ENCODE results near the gene C17orf50. TPM values are rescaled to one million over a fixed set of nuclear protein-coding genes. Genes with fewer than 3 reads are reported as not detected.

The C17orf50 gene
- total RNA-seq, 1 experiment from 2014 or later: not detected

DNA sequence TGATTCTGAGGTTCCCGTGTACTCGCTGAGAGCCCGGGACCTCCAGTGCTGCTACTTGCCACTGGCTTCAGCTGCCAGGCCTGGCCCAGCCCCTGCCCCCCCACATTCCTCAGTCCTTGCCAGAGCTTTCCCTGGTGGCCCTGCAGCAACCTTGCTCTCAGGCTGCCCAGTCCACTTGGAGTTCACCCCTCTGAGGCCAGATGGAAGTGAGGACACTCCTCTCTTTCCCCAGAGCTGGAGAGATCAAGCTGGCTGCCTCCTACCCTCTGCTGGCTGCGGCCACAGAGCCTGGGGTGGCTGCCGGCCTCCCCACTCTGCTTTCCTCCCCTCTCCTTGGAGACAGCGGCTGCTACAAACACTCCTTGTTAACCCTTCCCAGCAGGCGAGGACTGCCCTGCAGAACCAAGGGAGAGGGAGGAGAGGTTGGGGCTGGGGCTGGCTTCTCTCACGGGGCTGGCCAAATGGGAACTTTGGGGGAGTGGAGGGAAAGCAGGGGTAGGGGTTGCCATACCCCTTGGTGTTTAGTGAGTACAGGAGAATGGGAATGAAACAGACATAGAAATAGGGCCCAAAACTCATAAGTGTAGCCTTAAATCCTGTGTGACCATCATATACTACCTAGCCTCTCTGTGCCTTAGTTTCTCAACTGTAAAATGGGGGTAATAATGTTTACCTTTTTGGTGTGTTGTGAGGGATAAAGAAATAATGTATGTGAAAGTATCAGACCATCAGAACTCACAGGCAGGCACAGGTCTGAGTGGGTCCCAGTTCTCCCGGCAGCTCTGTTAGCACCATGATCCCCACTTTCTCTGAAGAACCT is 7.5 kb upstream of the C17orf50 start, which contains the start of gene GAS2L2:
TSS of gene GAS2L2 (minus strand) at position 295 of the 820 bp plus-strand sequence. CDS start 389 bp downstream, outside the sequence.
- no peak for DNase-seq (ENCODE audit: low read depth)

DNA sequence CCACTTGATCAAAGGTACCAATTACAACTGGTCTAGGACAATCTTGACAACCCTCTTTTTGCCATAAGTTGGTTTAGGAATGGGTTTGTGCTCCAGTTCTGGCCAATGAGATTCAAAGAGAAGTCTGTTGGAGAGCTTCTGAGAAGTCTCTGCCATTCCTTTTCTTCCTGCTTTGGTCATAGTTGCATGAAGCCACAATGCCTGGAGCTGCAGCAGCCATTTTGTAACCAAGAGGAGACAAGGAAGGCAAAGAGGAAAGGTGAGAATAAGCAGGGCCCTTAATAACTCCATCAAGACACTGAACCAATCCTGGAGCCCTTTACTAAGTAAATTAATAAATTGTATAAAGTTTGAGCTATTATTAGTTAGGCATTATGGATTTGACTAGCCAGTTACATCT is 3.4 kb upstream of the C17orf50 start:
- DNase-seq (ENCODE audit: low read depth): no peak

DNA sequence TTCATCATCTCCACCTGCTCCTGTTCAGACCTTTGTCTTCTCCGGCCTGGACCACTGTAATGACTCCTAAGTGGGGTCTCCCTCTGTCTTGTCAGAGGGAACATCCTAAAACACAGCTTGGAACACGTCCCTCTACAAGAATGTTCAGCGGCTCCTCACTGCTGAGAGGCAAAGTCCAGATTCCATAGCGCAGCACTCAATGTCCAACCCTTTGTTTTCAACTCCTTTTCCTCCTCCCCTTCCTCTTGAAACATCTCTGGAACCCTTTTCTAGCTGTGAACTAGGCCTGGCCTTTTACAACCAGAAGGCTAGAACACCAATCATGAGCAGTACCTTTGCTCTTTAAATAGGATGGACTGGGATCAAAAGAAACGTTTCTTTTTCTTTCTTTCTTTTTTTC is 914 bp downstream of the C17orf50 start:
- DNase-seq (ENCODE audit: low read depth): no peak

DNA sequence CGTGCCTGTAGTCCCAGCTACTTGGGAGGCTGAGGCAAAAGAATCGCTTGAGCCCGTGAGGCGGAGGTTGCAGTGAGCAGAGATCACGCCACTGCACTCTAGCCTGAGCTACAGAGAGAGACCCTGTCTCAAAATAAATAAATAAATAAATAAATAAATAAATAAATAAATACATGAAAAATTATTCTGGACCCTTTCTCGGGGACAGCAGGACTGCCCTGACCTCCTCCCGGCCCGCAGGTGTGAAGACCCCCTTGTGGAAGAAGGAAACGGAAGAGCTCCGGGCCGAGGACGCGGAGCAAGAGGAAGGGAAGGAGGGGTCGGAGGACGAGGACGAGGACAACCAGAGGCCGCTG is 3.1 kb downstream of the C17orf50 start:
- DNase-seq (ENCODE audit: low read depth): no peak

DNA sequence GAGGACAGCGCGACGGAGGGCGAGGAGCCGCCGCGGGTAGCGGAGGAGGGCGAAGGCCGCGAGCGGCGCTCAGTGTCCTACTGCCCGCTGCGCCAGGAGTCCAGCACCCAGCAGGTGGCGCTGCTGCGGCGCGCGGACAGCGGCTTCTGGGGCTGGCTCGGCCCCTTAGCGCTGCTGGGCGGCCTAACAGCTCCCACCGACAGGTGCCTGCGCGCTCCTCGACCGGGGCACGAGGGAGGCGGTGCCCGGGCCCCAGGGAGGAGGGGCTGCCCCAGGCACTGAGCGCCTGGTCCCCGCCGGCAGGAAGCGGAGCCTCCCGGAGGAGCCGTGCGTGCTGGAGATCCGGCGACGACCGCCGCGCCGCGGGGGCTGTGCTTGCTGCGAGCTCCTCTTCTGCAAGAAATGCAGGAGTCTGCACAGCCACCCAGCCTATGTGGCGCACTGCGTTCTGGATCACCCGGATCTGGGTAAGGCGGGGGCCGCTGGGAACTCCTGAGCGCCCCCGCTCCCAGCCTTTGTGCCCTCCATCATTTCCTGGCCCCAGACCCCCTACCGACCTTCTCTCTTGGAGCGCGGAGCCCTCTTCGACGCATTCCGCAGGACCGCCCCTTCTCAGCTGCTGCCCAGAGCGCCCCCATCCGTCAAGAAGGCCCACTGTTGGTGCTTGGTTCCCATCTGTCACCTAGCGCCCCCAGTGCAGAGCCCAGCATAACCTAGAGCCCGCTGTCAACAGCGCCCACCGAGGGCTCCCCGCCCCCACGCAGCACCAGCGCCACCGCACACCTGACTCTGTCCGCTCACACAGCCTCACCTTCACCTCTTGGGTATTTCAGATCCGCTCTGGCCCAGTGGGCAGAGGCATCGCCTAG is 3.7 kb downstream of the C17orf50 start:
- peak; percentile 79 for DNase-seq (ENCODE audit: low read depth)

DNA sequence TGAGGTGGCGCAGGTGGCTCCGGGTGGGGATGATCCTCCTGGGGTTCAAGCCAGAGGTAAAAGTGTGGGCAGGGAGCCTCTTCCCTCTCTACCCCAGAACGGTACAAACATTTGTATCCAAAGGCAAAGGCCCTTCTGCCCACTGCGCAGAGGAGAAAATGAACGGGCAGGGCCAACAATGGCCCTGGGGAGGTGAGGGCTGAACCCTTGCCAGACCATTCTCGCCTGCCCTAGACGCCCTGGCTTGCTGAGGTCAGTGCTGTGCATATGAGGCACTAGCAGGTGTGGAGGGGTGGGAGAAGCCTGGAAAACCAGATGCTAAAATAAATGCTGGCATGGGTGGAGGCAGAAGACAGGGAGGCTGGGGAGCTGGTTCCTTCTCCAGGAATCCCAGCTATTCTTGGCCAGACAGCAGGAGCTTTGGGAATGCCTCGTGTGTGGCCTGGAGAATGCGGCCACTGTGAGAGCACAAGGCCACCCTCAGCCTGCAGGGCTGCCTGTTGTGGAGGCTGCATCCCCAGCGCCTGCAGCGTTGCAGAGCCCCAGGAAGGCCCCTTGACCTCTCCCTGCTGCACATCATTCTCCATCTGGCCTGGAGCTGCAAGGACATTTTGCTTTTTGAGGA is 4.5 kb downstream of the C17orf50 start:
- no peak for DNase-seq (ENCODE audit: low read depth)

DNA sequence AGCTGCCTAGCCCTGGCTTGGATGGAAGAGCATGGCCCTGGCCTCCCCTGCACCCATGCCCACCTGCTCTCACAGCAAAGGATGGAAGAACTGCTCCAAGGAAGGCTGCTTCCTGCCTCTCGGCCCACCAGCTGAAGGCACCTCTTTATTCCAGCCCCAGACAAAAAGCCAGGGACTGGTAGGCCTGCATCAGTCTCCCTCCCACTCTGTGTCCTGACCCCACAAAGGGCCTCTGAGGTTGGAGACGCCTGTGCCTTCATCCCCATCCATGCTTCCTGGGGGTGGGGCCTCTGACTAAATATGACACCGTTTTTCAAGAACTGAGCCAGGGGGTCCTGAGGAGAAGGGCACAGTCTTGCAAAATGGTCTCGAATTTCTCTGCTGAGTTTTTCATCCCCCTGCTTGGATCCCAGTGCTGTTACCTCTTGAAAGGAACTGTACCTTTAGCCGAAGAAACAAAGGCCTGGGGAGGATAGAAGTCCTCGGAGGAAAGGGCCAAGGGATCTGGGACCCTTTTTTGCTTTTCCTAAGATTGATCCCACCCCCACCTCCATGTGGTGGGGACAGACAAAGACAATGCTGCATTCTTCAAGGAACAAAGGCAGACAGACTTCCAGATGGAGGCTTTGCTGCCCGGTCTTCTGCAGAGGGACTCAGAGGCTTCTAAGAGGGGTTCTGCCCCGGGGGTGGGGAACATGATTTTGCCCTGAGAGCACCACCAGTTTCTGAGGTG is 5.2 kb downstream of the C17orf50 start:
- DNase-seq (ENCODE audit: low read depth): no peak

DNA sequence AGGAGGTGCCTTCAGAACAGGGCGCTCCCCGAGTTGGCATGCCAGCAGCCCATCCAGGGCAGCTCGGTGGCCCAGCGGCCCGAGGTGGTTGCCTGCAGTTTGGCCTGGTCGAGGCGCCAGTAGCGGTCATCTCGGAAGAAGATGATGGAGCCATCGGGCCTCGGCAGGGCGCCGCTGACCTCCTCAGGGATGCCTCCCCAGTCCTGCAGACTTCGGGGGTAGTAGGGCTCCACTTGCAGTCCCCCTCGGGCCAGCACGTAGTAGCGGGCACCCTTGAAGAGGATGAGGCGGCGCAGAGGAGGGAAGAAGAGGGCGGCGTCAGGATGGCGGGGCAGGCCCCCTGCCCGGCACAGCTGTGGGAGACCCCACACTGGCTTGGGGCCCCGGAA is 5.8 kb downstream of the C17orf50 start:
- DNase-seq (ENCODE audit: low read depth): no peak

DNA sequence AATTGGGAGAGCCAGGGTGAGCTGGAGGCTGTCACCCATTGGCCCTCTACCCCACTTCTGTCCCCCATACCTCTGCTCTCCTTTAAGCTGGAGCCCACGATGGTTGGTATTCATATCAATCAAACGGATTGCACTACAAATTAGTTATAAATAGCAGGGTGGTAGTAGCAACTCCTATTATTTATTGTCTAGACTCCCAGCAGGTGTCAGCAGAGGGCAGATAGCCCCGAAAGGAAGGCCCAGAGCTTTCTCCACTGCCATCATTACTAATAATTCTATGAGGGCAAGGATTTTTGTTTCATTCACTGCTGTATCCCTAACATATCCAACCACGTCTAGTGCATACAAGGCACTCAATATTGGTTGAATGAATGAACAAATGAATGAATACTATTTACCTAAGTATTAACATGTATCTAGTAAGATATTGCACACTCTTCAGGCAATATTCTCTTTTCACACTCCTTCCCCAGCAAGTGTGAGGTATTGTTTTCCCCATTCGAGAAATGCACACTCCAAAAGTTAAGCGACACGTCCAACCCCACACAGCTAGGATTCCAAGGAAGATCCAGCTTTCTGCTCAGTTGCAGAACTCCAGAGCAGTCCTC is 6.3 kb downstream of the C17orf50 start:
- DNase-seq (ENCODE audit: low read depth): peak; percentile 54

DNA sequence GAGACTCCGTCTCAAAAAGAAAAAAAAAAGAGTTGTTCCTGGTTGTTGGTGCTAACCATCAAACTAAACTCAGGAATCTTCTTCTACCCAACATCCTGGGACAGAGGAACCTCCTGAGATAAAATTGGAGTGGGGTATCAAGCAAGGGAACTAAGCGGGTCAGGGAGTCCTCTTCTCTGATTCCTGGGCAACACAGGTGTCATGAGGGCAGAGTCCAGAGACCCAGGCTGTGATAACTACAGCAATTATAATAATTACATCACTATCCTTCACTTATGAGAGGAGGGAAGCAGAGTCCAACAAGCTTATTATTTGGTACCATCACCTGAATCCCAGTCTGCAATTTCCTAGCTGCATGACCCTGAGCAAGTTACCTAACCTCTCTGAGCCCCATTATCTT is 8.1 kb downstream of the C17orf50 start:
- no peak for DNase-seq (ENCODE audit: low read depth)

DNA sequence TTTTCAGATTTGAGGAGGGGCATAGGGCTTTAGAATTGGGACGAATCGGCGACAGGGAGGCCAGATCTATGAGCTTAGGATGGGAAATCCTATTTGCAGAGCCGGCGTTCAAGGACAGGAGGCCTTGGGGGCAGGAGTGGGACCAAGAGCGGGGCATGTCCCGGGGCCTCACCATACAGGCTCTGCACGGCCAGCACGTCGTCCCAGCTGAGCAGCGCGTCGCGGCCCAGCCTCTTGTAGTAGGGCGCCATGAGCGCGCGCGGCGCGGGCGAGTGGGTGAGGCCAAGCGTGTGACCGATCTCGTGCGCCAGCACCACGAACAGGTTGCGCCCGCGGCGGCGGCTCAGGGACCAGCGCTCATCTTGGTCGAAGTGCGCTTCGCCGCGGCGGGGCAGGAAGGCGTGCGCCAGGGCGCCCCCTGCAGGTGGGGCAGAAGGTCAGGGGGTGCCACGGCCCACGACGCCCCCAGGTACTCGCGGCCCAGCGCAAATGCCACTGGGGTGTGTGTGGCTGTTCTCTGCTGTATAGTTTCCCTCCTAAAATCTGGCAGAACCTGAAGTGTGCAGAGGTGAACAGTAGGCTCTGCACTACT is 9.3 kb downstream of the C17orf50 start:
- no peak for DNase-seq (ENCODE audit: low read depth)

DNA sequence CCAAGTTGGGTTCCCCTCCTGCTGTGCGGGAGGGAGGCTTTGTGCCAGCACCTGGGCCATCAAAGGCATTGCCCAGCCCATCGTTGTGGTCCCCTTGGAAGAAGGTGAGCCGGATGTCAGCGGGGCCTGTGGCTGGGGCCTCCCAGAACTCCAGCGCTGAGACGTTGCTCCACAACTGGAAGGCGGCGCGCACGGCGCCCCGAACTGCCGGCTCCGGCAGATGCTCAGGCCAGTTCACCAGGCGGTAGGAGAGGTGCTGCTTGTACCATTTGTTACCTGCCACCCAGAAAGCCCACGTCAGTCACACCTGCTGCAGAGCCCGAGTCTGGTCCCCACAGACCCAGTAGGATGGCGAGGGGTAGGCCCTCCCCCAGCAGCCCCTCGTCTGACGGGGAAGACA is 12.4 kb downstream of the C17orf50 start:
- no peak for DNase-seq (ENCODE audit: low read depth)

DNA sequence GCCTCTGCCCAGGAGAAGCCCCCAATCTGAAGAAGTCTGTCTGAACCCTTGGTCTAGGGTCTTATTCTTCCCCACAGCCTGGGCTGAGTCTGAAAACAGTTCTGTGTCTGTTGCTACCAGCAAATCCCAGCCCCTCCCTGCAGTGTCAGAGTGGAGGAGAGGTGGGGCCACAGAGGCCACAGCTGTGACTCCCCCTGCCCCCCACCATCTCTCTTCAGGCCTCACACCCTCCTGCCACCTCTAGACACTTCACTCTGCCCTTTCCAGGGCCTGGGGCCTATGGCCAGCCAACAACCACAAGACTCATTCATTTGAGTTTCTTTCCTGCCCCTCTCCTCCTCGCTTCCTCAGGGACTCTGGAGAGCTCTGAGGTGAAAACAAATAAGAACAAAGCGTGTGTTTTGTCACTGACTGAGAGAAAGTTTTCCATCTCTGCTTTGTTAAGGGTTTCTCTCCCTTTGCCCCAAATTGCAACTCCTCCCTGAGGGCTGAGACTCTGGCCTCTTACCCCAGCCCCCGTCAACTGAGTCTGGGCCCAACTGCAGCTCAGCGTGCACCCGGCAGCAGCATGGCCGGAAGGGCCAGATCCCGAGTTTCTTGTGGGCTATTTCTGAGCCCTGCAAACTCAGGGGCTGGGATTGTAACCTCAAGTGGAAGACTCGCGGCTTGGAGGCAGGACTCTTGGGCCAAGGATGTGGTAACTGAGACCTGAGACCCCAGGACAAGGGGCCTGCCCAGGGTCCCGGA is 13.2 kb downstream of the C17orf50 start:
- no peak for DNase-seq (ENCODE audit: low read depth)

DNA sequence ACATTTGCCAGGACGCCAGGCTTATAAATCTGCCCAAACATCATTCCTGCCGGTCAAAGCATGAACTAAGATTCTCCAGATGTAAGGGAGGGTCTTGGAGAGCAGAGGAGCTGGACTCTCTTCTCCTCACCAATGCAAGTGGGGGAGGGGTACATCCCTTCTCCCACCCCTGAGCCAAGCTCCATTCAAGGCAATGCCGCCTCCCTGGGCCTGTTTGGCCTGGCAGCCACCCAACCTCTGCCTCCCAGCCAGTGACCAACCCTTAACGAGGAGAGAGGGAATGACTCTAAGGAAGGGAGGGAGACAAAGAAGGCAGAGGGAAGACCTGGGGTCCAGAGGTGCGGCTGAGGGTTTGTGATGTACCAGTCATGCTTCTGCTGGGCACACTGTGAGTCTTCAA is 13.8 kb downstream of the C17orf50 start:
- DNase-seq (ENCODE audit: low read depth): peak; percentile 66

DNA sequence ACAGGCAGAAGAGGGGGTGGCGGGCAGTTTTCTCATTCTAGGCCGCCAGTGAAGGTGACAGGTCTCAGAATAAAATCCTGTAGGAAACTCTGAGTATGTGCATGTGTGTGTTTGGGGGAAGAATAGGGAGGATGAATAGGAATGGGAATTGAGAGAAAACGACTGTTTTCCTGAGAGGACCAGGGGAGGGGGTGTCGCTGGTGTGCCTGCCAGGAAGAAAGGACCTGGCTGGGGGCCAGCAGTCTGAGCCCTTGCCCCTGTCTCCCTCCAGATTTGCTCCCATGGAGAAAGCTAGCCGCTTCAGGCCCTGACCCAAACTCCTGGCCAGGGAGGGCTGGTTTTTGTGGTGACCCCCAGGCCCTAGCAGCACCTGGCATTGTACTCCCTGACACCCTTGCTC is 14.4 kb downstream of the C17orf50 start:
- DNase-seq (ENCODE audit: low read depth): no peak

DNA sequence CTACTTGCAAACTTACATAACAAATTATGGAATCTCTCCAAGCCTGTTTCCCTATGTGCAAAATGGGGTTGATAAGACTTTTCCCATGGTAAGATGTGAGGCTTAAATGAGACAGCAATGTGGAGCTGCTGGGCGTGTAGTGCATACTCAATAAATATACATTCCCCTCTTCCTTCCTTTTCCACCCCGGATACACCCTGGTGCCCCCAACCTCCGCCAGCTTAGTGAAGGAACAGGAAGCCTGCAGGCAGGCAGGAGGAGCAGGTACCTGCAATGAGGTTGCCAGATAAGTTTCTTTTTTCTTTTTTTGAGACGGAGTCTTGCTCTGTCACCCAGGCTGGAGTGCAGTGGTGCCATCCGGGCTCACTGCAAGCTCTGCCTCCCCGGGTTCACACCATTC is 14.9 kb downstream of the C17orf50 start:
- DNase-seq (ENCODE audit: low read depth): no peak

DNA sequence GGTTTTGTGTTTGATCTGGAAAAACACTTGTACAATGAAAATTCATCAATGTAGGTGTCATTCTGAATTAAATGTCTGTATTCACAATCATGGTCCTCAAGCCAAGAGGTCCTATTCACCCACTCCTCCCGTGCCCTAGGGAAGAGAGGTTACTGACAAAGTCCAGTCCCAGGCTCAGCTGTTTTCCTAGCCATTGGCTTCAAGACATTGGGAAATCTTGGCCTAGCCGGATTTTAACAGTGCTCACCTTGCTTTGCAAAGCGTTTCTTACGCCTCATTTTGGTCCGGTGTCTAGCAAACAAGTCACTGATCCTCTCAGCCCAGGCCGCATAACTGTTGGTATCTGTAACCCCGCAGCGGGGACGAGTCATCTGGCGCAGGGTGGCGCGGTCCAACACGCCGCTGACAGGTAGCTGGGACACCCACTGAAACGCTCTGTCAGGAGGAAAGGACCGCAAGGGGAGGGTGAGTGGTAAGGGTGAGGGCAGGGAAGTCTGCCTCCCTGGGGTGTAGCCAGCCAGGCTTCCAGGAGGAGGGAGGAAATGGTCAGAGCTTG is 18.0 kb downstream of the C17orf50 start:
- DNase-seq (ENCODE audit: low read depth): no peak

DNA sequence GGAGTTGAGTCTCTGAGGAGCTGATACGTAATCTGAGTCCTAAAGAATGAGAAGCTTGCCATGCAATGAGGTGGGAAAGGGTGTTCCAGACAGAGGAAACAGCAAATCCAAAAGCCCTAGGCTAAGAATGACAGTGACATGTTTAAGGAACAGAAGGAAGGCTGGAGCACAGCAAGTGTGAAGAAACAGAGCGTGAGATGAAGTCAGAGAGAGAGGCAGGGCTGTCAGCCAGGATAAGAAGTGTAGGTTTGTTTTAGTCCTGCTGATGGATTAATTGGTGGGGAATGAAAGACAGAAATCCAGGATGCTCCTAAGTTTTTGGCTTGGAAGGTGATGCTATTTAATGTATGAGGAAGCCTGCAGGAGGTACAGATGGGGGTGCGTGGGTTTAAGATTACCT is 20.3 kb downstream of the C17orf50 start:
- no peak for DNase-seq (ENCODE audit: low read depth)

DNA sequence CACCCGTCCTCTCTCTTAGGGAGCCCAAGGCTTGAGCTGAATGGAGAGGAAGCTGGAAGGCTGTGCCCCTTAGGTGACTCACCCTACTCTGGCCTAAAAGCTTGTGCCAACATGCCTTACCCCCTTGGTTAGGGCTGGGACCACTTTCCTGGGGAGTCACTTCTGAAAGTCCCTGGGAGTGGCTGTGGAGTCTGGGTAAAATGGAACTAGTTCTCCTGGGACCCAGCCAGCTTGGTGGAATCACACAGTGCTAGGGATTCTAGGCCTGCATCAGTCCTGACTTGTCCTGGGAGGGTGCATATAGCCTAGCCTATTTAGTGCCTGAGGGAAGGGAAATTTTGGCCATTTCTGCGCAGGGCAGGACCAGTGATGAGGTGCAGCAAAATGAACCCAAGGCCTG is 24.2 kb downstream of the C17orf50 start:
- peak; percentile 51 for DNase-seq (ENCODE audit: low read depth)

DNA sequence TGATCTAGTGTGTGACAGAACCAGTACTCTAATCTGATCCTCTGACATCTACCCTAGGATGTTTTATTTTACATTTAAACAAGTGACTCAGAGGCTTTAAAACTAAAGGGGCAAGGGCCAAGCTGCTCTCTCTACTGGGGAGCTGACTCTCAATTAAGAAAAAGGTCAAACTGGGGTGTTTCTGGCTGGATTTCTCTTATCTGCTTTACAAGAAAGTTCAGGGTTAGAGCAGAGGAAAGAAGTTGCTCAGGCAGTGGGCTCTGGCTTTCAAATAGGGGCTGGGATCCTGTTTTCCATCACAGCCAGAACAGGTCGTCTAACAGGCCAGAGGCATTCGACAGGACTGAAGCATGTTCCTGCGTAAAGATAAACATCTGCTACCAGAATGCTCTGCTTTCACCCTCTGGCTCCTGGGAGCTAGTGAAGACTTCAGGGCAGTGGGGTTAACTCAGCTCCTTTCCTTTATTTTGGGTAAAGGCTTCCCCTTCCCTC is 26.3 kb downstream of the C17orf50 start:
- DNase-seq (ENCODE audit: low read depth): peak; percentile 67

Data from M059J (cell line).